ENCODE data around the gene RPTOR.

- TF ChIP-seq EZH2 (IDR thresholded peaks at IDR 0.05) (no peak), POLR2AphosphoS5 (IDR thresholded peaks at IDR 0.05; ENCODE audit: borderline replicate concordance, low read depth, low read length) (no peak)
Measured at GRCh38 chr17:80746262-80746935, 201.8 kb downstream of the RPTOR start.
